ENCODE data around the gene CRYBB3.

The CRYBB3 gene

GRCh38 chr22:25199731-25200520, at the start of gene CRYBB3:
CRYBB3 (plus strand) TSS chr22:25199858; CDS start chr22:25201397, 1,539 bp downstream.
- no peak for DNase-seq

GRCh38 chr22:25153961-25154666, 45.5 kb upstream of the CRYBB3 start:
- no peak for DNase-seq

- DNase-seq, result no peak
Observed at GRCh38 chr22:25154667-25154999, 45.0 kb upstream of the CRYBB3 start.

- DNase-seq, result no peak
Observed at GRCh38 chr22:25156736-25157135, 42.9 kb upstream of the CRYBB3 start.

GRCh38 chr22:25159028-25159427, 40.6 kb upstream of the CRYBB3 start:
- no peak for DNase-seq

GRCh38 chr22:25160120-25160996, 39.3 kb upstream of the CRYBB3 start:
- DNase-seq, result no peak

- no peak for DNase-seq
Observed at GRCh38 chr22:25161017-25161915, 38.4 kb upstream of the CRYBB3 start.

- DNase-seq, result no peak
Observed at GRCh38 chr22:25161916-25162530, 37.6 kb upstream of the CRYBB3 start.

GRCh38 chr22:25162561-25162960, 37.1 kb upstream of the CRYBB3 start:
- DNase-seq, result no peak

- no peak for DNase-seq
Observed at GRCh38 chr22:25165785-25166184, 33.9 kb upstream of the CRYBB3 start.

GRCh38 chr22:25166266-25167040, 33.2 kb upstream of the CRYBB3 start:
- DNase-seq, result no peak

GRCh38 chr22:25167082-25167481, 32.6 kb upstream of the CRYBB3 start:
- DNase-seq, result no peak

GRCh38 chr22:25167834-25168601, 31.6 kb upstream of the CRYBB3 start:
- no peak for DNase-seq

- no peak for DNase-seq
Observed at GRCh38 chr22:25169278-25170031, 30.2 kb upstream of the CRYBB3 start.

GRCh38 chr22:25170426-25170980, 29.2 kb upstream of the CRYBB3 start:
- no peak for DNase-seq

GRCh38 chr22:25172153-25172552, 27.5 kb upstream of the CRYBB3 start:
- no peak for DNase-seq

- DNase-seq, result no peak
Observed at GRCh38 chr22:25174156-25174887, 25.3 kb upstream of the CRYBB3 start.

GRCh38 chr22:25174888-25175411, 24.7 kb upstream of the CRYBB3 start:
- DNase-seq, result no peak
